Measurements from ENCODE around the gene SNTN.

GRCh38 chr3:63656786-63657185, 4.3 kb downstream of the SNTN start:
- TF ChIP-seq CTCF (conservative IDR thresholded peaks at IDR 0.05; ENCODE audit: low read depth in 2 of 2) (no peak), CREB1 (CRISPR knock-in tag; IDR thresholded peaks at IDR 0.05; ENCODE audit: low read depth) (no peak), EZH2 (IDR thresholded peaks at IDR 0.05; ENCODE audit: low read depth, unreplicated experiment) (no peak), ZNF462 (CRISPR knock-in tag; IDR thresholded peaks at IDR 0.05) (no peak), EZH2phosphoT487 (IDR thresholded peaks at IDR 0.05; ENCODE audit: unreplicated experiment) (no peak), NANOG (IDR thresholded peaks at IDR 0.05; ENCODE audit: borderline replicate concordance) (no peak), POLR2AphosphoS5 (IDR thresholded peaks at IDR 0.05; ENCODE audit: low read depth) (no peak), ZNF114 (CRISPR knock-in tag; IDR thresholded peaks at IDR 0.05) (no peak), REST (IDR thresholded peaks at IDR 0.05; ENCODE audit: unreplicated experiment) (no peak), ZNF331 (CRISPR knock-in tag; IDR thresholded peaks at IDR 0.05; ENCODE audit: low read depth) (no peak)
